ENCODE measurements around the gene SHISA6.

GRCh38 chr17:11404431-11405276, 163.6 kb downstream of the SHISA6 start:
- TF ChIP-seq CTCF (conservative IDR thresholded peaks at IDR 0.05; ENCODE audit: low read length) (no peak), EZH2phosphoT487 (IDR thresholded peaks at IDR 0.05; ENCODE audit: borderline replicate concordance, low read depth, low read length) (no peak)
